ENCODE results near the gene TIAL1. TPM values are rescaled to one million over a fixed set of nuclear protein-coding genes. Genes with fewer than 3 reads are reported as not detected.

The TIAL1 gene
- total RNA-seq, 1 experiment from 2014 or later: 94.1 TPM

GRCh38 chr10:119575991-119576390, 20.8 kb downstream of the TIAL1 start:
- Histone ChIP-seq H3K4me2 (no peak overlapping the region), H3K27me3 (ENCODE audit: insufficient read depth, low read depth) (no peaks in the 10 kb centered on the region), H4K20me1 (ENCODE audit: insufficient read depth) (no peaks in the 10 kb centered on the region), H3K9me3 (ENCODE audit: insufficient read depth, low read depth) (no peaks in the 10 kb centered on the region), H3K27ac (no peak overlapping the region), H3K4me3 (no peak overlapping the region), H3K4me1 (replicated peaks; ENCODE audit: insufficient read depth) (no peaks in the 10 kb centered on the region), H3F3A (ENCODE audit: insufficient read depth, low read depth) (peaks cover 18% of the 10 kb centered on the region), H2AFZ (no peak overlapping the region), H3K9me2 (ENCODE audit: insufficient read depth) (no peaks in the 10 kb centered on the region), H3K79me2 (ENCODE audit: low read depth) (no peaks in the 10 kb centered on the region), H3K36me3 (ENCODE audit: low read depth) (peaks cover 15% of the 10 kb centered on the region; the same call in 1 of the 2 replicates)
- DNase-seq: no peak
- POLR2A ChIA-PET (ENCODE audit: unreplicated experiment): no interaction called here
- TF ChIP-seq CTCF (conservative IDR thresholded peaks at IDR 0.05) (no peak), EZH2 (IDR thresholded peaks at IDR 0.05; ENCODE audit: low read depth) (no peak)
- CTCF ChIA-PET: no interaction called here
- intact Hi-C loops (cut with micrococcal nuclease; ENCODE audit: unreplicated experiment): no loop called here
- BruUV-seq (replicated peaks): no TSS peak

GRCh38 chr10:119575506-119575905, 21.3 kb downstream of the TIAL1 start:
- Histone ChIP-seq H3K27me3 (ENCODE audit: insufficient read depth, low read depth) (no peaks in the 10 kb centered on the region), H3F3A (ENCODE audit: insufficient read depth, low read depth) (peaks cover 19% of the 10 kb centered on the region), H2AFZ (no peak overlapping the region), H3K27ac (no peak overlapping the region), H3K9me2 (ENCODE audit: insufficient read depth) (no peaks in the 10 kb centered on the region), H3K36me3 (ENCODE audit: low read depth) (peaks cover 15% of the 10 kb centered on the region; the same call in 1 of the 2 replicates), H3K4me2 (no peak overlapping the region), H3K79me2 (ENCODE audit: low read depth) (no peaks in the 10 kb centered on the region), H3K4me1 (replicated peaks; ENCODE audit: insufficient read depth) (no peaks in the 10 kb centered on the region), H3K4me3 (no peak overlapping the region), H3K9me3 (ENCODE audit: insufficient read depth, low read depth) (no peaks in the 10 kb centered on the region), H4K20me1 (ENCODE audit: insufficient read depth) (no peaks in the 10 kb centered on the region)
- DNase-seq: no peak
- TF ChIP-seq EZH2 (IDR thresholded peaks at IDR 0.05; ENCODE audit: low read depth): no peak
- TF ChIP-seq CTCF (conservative IDR thresholded peaks at IDR 0.05): no peak
- intact Hi-C loops (cut with micrococcal nuclease; ENCODE audit: unreplicated experiment): no loop called here
- CTCF ChIA-PET: no interaction called here
- no TSS peak for BruUV-seq (replicated peaks)
- POLR2A ChIA-PET (ENCODE audit: unreplicated experiment): no interaction called here

- peaks cover 10% of the 10 kb centered on the region for H3F3A ChIP-seq (ENCODE audit: insufficient read depth, low read depth)
- H3K79me2 ChIP-seq (ENCODE audit: low read depth): no peaks in the 10 kb centered on the region
- BruUV-seq (replicated peaks): no TSS peak
Observed at GRCh38 chr10:119567978-119568377, 28.8 kb downstream of the TIAL1 start.

More at GRCh38 chr10:119567978-119568377, 28.8 kb downstream of the TIAL1 start:
- H2AFZ ChIP-seq: no peak overlapping the region
- TF ChIP-seq CTCF (conservative IDR thresholded peaks at IDR 0.05): no peak
- TF ChIP-seq EZH2 (IDR thresholded peaks at IDR 0.05; ENCODE audit: low read depth): no peak
- H3K36me3 ChIP-seq (ENCODE audit: low read depth): no peaks in the 10 kb centered on the region
- H4K20me1 ChIP-seq (ENCODE audit: insufficient read depth): no peaks in the 10 kb centered on the region
- H3K9me3 ChIP-seq (ENCODE audit: insufficient read depth, low read depth): no peaks in the 10 kb centered on the region
- intact Hi-C loops (cut with micrococcal nuclease; ENCODE audit: unreplicated experiment): no loop called here
- no peaks in the 10 kb centered on the region for H3K27me3 ChIP-seq (ENCODE audit: insufficient read depth, low read depth)
- H3K4me3 ChIP-seq: no peak overlapping the region
- ChIA-PET POLR2A (ENCODE audit: unreplicated experiment) (no interaction called here), CTCF (no interaction called here)
- H3K9me2 ChIP-seq (ENCODE audit: insufficient read depth): no peaks in the 10 kb centered on the region
- DNase-seq: no peak
- no peak overlapping the region for H3K4me2 ChIP-seq
- no peak overlapping the region for H3K27ac ChIP-seq
- no peaks in the 10 kb centered on the region for H3K4me1 ChIP-seq (replicated peaks; ENCODE audit: insufficient read depth)
